NCI-H2029 treated with DMSO at 0.1 percent for 48 hours (cell line): ENCODE results near the gene OR6B2.
"Not testable (repeated sequence)": the region's sequence is repeated elsewhere in the genome, so short reads cannot be mapped to it uniquely, and the experiment has no call there.

Source experiments
- DNase-seq: peaks from one replicate; lab custom pipeline; 2025; lab: John Stamatoyannopoulos, UW

Gene OR6B2

GRCh38 chr2:240030379-240031094, at the start of gene OR6B2:
OR6B2 (minus strand) TSS chr2:240030429; CDS start chr2:240030429, 0 bp downstream.
- DNase-seq = no peak

DNA sequence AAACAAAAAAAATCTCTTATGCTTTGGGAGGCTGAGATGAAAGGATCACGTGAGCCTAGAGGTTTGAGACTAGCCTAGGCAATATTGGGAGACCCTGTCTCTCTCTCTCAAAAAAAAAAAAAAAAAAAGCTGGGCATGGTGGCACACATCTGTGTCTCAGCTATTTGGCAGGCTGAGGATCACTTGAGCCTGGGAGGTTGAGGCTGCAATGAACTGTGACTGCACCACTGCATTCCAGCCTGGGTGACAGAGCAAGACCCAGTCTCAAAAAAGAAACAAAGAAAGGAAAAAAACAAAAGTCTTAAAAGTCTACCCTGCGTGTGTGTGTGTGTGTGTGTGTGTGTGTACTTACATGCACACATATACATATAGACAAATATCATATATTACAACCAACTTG, 48.4 kb upstream of the OR6B2 start:
- DNase-seq = no peak

DNA sequence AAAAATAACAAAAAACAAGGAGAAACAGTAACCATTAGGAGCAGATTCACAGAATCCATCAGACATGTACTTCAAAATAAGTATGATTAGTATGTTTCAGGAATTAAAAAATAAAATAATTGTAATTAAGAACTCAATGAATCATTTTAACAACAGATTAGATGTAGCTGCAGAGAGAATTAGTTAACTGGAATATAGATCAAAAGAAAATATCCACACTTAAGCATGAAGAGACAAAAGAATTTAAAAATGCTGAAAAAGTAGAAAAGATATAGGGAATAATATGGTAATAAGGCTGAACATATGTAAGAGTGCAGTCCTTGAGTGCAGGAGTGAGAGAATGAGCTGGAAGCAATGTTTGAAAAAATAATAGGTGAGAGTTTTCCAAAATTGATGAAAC, 47.2 kb upstream of the OR6B2 start:
- DNase-seq = no peak

DNA sequence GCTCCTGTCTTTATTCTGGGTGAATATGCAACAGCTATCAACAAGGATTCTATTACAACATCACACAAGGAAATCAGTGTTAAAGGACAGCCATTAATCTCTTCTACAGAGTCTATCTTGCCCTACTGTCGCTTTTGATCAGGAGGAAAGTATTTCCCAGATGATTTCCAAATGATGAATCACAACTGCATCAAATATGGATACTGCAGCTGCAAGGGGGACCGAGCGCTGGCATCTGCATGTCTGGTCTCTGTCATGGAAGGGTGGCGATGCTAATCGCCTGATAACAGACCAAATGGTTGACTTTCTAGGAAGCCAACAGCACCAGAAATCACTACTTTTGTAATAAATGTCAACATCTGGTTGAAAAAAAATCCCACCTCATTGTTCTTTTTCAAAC, 44.3 kb upstream of the OR6B2 start:
- DNase-seq = no peak

DNA sequence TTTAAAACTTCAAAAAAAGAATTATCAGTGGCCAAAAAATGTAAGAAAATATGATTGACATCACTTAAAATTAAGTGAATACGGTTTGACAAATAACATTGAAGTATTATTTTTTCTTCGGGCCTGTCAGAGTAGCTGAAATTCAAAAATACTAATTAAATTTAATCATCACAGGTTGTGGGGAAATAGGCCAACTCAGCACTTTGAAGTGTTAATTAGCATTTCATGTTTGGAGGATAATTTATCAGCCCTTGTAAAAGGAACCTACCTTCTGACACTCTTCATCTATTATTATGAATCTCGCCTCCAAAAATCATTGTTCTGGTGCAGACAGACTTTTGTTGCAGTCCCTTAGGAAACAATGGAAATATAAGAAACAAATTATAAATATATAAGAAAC, 40.7 kb upstream of the OR6B2 start:
- no peak for DNase-seq

DNA sequence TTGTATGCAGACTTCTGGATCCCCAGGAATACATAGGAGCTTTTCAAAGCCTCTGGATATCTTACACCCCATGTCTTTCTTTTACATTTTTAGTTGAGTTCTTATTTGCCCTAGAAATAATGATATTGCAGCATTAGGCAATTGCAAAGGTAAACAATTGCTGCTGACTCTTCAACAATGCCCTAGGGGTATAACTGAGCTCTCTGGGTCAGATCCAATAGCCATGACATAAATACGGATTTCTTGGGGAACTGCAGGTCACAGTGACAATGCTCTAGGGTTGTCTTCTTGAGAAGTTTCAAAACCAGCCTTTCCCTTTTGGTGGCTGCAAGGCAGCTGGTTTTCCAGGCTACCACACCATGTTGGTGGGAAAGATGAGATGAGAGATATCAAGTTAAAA, 39.6 kb upstream of the OR6B2 start:
- DNase-seq = no peak

GRCh38 chr2:240068193-240068592, 38.0 kb upstream of the OR6B2 start:
- DNase-seq = no peak

DNA sequence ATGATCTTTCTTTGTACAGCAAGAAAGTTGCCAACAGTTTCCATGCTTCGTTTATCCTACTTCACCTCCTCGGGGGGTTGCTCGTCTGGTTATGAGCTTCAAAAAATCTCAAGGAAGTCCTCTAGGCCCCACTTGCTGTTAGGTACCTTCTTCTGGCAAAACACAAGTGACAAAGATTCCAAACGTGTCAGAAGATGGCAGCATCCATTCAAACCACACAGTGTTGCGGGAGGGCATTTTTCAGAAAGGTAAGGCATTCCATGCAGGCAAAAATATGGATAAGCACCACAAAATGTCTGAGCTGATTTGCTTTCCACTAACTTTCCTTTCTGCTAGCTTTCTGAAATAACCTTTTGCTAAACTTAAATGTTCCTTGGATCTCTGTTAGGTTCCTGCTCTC, 36.3 kb upstream of the OR6B2 start:
- no peak for DNase-seq

GRCh38 chr2:240064898-240065297, 34.7 kb upstream of the OR6B2 start:
- DNase-seq = no peak

GRCh38 chr2:240060977-240061591, 30.9 kb upstream of the OR6B2 start:
- no peak for DNase-seq

DNA sequence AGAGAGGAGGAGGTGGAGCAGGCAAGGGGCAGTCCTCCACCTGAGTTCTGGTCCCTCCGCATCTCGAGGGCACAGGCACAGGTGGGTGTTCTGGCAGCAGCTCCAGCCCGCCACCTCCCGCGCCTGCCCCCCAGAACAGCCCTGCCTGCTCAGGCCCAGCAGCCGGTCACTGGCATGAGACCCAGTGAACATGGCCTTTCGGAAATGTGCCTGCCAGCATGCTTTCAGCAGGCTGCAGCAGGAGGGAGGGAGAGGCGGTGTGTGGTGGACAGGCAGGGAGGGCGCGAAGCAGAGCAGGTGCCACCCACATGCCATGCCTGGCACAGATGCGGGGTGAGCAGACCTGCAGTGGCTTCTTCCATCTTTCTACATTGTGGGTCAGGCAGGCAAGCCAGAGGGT, 26.4 kb upstream of the OR6B2 start:
- no peak for DNase-seq

GRCh38 chr2:240055177-240055917, 25.1 kb upstream of the OR6B2 start:
- no peak for DNase-seq

GRCh38 chr2:240053173-240054155, 23.2 kb upstream of the OR6B2 start, which contains the start of gene OR6B3:
OR6B3 (minus strand) TSS chr2:240053521.
- no peak for DNase-seq

GRCh38 chr2:240052524-240052923, 22.3 kb upstream of the OR6B2 start:
- DNase-seq = no peak

- DNase-seq = no peak
Measured at GRCh38 chr2:240051697-240052096, 21.5 kb upstream of the OR6B2 start.

GRCh38 chr2:240050278-240050677, 20.0 kb upstream of the OR6B2 start:
- no peak for DNase-seq

DNA sequence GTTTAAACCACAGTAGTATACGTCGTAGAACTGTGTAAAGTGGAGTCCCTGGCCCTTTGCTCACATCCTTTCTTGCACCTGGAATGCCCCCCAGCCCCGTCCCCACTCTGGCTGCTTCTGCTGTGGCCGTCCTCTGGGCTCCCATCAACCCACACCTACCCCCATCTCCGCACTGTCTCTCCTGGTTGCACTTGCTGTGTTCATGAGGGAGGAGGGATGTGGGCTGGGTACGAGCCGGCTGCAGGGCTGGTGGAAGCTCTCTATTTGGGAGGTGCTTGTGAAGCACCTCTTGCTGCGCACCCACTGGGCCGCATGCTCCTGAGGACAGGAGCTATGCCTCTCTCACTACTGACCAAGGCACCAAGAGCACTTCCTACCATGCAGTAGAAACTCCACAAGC, 18.0 kb upstream of the OR6B2 start:
- no peak for DNase-seq

- no peak for DNase-seq
Measured at GRCh38 chr2:240045098-240045497, 14.9 kb upstream of the OR6B2 start.

DNA sequence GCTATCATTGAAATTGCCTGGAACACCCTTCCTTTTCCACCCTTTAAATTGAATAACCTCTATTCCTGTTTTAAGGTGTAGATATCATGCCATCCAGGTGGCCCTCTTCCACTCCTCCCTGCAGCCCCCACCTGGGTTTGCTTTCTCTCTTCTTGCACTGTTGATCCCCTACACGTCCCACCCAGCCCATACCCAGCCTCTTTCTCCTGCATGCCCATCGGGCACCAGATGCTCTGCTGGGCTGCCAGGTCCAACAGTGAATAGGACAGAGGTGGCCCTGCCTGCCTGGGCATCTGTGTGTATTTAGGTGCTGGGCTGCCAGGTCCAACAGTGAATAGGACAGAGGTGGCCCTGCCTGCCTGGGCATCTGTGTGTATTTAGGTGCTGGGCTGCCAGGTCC, 13.9 kb upstream of the OR6B2 start:
- not testable (repeated sequence) for DNase-seq

- DNase-seq = no peak
Measured at GRCh38 chr2:240043279-240043989, 13.2 kb upstream of the OR6B2 start.

GRCh38 chr2:240042740-240043139, 12.5 kb upstream of the OR6B2 start:
- DNase-seq = no peak
